Esophagus mucosa (tissue), 1 donor: Measurements from ENCODE around the gene DNAJB6. TPM values are rescaled to one million over a fixed set of nuclear protein-coding genes. Genes with fewer than 3 reads are reported as not detected.

ENCODE experiments used
- ATAC-seq: fragments of 200-7000 bp; cut with Tn5 transposase; one replicate; pipeline ENCODE4 v1.9.1; 2020
- total RNA-seq: library from RNA; stranded (reverse); gene quantifications from one replicate; pipeline ENCODE4 v1.2.4, GENCODE V29; 2023
- donor health status: DM: yes; HTN: yes; CAD: no.

Gene DNAJB6
- total RNA-seq, 1 donor from 2014 or later, result 145 TPM

DNA sequence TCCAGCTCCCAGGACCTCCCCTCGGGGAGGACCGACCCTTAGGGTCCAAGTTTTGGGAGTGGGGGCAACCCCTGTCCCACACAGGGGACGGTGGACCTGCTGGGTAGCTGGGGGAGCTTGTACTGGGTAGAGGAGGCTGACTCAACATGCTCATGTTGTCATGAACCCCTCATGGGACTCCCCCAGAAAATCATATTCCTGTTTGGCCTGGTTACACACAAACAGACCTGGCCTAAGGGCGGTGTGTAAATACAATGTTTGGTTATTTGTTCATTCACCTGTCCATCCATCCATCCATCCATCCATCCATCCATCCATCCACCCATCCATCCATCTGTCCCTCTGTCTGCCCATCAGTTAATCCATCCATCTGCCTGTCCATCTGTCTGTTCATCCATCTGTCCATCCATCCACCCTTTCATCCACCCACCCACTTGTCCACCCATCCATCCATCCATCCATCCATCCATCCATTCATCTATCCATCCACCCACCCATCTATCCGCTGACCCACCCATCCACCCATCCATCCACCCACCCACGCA is 92.9 kb downstream of the DNAJB6 start:
- ATAC-seq, result no peak

- ATAC-seq, result no peak
Measured at GRCh38 chr7:157430721-157431120, 93.9 kb downstream of the DNAJB6 start.

DNA sequence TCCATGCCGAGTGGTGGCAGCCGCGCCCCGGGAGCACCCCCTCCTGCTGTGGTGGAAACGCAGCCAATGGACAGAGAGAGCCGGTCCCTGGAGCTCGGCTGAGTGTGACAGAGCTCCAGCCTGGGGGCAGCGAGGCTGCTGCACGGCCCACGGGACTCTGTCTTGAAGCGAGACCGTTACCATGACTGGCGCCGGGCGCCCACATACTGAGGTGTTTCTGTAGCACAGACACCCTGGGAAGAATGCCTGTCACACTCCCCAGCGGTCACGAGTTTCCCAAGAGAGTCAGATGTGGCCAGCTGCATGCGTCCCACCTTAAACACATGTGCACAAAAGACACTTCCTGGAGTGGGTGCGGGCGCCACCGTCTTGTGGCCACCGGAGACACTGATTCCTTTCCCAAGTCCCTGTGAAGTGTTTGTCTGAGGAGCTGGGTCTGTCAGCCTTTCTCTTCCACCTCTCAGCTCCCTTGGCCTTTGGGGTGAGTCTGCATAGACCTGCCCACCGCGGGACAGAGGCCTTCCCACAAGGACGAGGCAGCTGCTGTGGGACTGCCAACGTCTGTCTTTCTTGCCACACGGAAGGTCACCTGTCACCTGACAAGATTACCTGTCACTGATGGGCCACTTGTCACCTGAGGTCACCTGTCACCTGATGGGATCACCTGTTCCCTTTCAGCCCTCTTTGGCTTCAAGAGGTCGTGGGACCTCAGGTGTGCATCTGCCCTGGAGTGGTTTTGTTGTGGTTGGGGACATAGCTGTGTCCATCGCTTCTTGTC is 94.6 kb downstream of the DNAJB6 start:
- no peak for ATAC-seq

- ATAC-seq, result no peak
Measured at GRCh38 chr7:157431951-157432540, 95.2 kb downstream of the DNAJB6 start.

GRCh38 chr7:157432541-157432956 is 95.7 kb downstream of the DNAJB6 start:
- peak; percentile 73 for ATAC-seq

DNA sequence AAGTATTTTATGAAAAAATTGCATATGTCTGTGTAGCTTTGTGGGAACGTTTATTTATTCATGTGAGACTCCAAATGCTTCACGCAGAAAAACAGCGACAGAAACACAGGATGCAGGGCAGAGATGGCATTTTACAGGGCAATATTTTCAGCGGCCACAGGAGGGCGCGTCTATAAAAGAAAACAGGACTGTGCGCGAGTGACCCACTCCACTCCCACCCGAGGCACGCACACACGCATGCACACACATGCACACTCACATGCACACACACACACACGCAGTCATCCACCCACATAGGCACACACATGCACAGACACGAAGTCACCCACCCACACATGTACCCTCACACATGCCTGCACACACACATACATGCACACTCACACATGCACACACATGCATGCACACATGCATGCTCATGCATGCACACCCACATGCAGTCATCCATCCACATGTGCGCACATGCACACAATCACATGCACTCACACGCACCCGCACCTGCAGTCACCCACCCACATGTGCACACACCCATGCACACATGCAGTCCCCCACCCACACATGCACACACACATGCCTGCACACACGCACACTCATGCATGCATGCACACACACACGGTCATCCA is 96.3 kb downstream of the DNAJB6 start:
- peak; percentile 20 for ATAC-seq

- ATAC-seq, result no peak
Measured at GRCh38 chr7:157433628-157434027, 96.8 kb downstream of the DNAJB6 start.

- ATAC-seq, result no peak
Measured at GRCh38 chr7:157434231-157434630, 97.4 kb downstream of the DNAJB6 start.

DNA sequence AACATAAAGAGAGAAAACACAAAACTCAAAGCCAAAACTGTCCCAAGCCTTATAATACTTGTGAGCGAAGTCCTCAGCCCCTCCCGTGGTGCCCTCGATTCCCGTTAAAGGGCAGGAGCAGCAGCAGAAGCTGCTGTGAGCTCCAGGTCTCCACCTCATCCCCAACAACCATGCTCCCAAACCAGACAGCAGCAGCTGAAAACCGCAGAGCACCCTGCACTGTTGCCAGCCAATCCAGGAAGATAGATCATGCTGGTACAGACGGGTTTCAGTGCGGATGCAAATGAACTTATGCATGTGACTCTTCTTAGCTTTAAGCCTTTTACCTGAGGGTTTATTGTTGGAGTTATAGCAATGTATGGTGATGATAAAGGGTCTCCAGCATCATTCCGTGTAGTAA is 97.9 kb downstream of the DNAJB6 start:
- ATAC-seq, result no peak

GRCh38 chr7:157436076-157436475 is 99.3 kb downstream of the DNAJB6 start:
- no peak for ATAC-seq

DNA sequence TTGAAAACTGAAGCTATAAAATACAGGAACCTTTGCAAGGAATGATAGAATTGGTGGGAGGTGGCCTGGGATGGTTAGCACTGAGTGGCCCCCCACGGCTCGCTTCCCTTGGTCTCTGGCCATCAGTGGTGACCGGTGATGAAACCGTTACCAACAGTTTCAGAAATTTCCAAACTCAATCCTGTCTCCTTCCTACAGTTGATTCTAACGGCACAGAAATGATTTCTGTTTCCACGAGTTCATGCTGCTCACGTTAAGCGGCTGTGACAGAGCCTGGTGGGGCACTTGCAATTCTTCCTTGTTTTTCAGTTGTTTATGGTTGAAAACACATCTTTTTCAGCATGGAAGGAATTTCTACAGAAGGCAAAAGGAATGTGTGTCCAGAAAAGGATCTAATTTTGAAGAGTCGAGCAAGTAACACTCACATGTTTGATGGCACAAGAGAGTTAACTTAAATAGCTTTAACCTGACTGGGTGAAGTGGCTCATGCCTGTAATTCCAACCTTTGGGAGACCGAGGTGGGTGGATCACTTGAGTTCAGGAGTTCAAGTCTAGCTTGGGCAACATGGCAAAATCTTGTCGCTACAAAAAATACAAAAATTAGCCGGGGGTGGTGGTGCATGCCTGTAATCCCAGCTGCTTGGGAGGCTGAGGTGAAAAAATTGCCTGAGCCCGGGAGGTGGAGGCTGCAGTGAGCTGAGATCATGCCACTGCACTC is 100.1 kb downstream of the DNAJB6 start:
- ATAC-seq, result no peak

- no peak for ATAC-seq
Measured at GRCh38 chr7:157437519-157438061, 100.8 kb downstream of the DNAJB6 start.

DNA sequence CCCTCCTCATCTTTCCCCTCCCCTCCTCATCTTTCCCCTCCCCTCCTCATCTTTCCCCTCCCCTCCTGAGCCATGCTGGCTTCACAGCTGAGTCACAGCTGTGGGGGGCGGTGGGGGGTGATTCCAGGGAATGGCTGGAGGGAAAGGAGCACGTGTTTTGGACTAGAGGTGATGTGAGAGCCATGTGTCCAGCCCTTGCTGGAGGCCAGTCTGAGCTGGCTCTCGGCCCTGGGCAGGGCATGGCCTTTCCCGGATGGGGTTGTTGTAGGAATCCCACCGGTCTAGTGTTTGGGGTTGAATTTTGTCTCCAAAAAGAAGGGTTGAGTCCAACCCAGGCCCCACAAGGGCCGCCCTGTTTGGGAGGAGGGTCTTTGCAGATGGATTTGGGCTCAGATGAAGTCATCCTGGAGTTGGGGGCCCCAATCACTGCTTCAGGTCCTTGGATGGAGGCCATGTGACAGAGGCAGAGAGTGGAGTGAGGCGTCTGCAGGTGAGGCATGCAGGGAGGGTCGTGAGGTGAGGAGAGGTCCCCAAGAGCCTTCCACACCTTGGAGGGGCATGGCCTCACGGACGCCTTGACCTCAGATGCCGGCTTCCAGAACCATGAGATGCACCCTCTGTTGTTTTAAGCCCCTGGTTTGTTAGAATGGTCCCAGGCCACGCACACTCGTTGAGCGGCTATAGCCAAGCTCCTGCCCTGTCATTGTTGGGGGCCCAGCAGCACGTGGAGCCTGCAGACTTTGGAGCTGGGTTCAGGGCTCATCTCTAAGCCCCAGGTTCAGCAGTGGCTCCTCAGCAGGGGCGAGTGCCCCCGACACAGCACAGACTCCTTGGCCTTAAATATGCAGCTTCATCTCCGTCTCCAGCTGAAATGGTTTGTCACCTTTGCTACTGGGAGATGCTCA is 101.6 kb downstream of the DNAJB6 start:
- peak; percentile 9 for ATAC-seq

DNA sequence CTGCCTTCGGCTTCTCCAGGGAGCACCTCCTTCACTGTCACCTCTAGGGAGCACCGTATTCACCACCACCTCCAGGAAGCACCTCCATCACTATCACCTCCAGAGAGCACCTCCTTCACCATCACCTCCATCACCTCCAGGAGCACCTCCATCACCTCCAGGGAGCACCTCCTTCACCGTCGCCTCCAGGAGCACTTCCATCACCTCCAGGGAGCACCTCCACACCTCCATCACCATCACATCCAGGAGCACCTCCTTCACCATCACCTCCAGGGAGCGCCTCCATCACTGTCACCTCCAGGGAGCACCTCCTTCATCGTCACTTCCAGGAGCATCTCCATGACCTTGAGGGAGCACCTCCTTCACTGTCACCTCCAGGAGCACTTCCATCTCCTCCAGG is 102.3 kb downstream of the DNAJB6 start:
- ATAC-seq, result no peak

DNA sequence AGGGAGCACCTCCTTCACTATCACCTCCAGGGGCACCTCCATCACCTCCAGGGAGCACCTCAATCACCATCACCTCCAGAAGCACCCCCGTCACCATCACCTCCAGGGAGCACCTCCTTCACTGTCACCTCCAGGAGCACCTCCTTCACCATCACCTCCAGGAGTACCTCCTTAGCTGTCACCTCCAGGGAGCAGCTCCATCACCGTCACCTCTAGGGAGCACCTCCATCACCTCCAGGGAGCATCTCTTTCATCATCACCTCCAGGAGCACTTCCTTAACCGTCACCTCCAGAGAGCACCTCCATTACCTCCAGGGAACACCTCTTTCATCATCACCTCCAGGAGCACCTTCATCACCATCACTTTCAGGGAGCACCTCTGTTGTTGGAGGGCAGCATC is 103.0 kb downstream of the DNAJB6 start:
- ATAC-seq, result no peak

DNA sequence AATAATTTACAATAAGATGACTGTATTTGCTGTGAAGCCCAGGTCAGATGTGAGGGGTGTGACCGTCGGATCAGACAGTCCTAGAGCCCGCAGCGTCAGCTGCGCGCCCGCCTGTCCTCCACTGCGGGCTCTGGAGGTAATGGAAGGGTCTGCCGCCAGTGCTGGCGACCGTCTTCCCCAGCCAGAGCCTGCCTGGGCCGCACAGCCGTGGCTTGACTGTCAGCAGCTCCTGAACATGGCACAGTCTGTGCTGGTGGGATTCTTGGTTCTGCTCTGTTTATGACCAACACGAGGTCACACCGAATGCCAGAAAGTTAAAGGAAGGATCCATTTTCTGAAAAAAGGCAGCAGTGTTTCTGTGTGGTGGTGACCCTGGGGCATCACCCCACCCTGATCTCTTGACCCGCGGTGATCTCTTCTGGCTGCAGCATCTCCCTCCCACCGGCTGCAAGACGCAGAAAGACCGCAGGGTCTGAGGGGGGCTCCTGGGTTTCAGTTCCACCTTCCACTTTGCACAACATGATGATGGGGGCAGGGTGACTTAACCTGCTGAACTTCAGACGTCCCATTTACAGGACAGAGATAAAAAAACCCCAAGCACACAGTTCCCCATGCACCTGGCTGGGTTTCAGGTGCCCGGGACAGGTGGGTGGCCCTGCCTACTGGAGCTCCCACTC is 103.7 kb downstream of the DNAJB6 start:
- no peak for ATAC-seq

DNA sequence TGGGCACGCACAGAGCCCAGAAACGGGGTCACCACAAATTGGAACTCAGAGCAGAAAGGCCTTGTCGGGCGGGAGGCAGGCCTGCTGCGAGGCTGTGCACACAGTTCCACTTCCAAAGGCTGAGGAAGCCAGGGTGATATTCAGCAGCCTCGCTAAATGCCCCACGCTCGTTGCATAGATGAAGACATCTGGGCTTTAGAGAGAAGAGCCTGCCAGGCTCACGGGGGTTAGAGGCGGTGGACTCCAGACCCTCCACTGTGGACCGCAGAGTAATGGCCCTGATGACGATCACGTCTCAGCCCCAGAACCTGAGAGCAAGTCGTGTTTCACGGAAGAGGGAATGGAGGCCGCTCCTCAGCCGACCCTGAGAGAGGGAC is 104.2 kb downstream of the DNAJB6 start:
- ATAC-seq, result no peak

GRCh38 chr7:157442456-157442855 is 105.7 kb downstream of the DNAJB6 start:
- no peak for ATAC-seq

DNA sequence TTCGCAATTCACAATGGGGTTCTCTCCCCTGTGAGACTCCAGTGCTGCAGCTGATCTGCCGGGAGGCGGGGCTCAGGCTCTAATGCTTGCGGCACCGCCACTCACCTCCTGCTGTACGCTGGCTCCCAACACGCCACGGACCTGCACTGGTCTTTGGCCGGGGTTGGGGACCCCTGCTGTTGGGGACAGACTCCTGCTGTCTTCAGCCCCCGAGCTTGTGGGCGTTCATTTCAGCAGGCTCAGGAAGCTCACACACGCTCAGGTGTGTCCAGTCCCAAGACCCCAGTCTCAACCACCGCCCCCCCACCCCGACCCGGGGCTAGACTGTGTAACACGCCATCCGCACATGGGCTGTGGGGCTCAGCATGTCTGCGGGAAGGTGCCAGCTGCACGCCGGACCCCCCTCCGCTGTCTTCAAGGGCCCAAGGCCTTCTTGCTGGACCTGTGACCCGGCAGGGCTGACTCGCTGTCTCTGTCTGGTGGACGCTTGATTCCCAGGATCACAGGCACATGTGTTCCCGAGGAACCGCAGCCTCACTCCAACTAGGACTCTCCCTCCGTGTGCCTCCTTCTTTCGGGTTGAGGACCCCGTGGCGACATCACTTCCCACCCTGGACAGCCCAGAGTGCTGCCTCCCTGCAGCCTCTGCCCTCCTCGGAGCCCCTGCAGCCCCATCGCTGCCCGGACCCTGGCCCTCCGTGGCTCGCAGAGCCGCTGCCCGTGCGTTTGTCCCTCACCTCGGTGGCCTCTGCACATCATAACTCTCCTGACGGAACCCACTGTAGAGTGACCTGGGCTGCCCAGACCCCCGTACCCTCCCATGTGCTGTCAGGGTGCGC is 106.4 kb downstream of the DNAJB6 start:
- ATAC-seq, result no peak
